A549 treated with RU486 at 1 μM for 4 hours (cell line): ENCODE measurements around the gene DNASE1L1. TPM values are rescaled to one million over a fixed set of nuclear protein-coding genes. Genes with fewer than 3 reads are reported as not detected.

Source experiments
- total RNA-seq: library from RNA; stranded (reverse); fragments of 200-300 nt; extraction: Qiagen RNA extraction; gene quantifications from 5 replicates; pipeline ENCODE4 v1.2.3, GENCODE V29; 2022; ENCODE audit warnings: low read depth

The DNASE1L1 gene
- 20.6 to 30.0 TPM (median 26.9 TPM) in 5 replicates for total RNA-seq

GRCh38 chrX:154409222-154409871 lies at the start of gene DNASE1L1:
Gene DNASE1L1 (minus strand): TSS chrX:154409254. CDS start chrX:154405568, 3,686 bp downstream.

GRCh38 chrX:154458116-154458953 lies 49.3 kb upstream of the DNASE1L1 start, which contains the start of gene PLXNA3:
Gene PLXNA3 (plus strand): TSS chrX:154458281. CDS start chrX:154460184, 1,903 bp downstream.

GRCh38 chrX:154443992-154444754 lies 35.1 kb upstream of the DNASE1L1 start, which contains the start of gene FAM50A:
Gene FAM50A (plus strand): TSS chrX:154444141. CDS start chrX:154444236, 95 bp downstream.

GRCh38 chrX:154436983-154437752 lies 28.1 kb upstream of the DNASE1L1 start, which contains the start of gene GDI1:
Gene GDI1 (plus strand): TSS chrX:154437154. CDS start chrX:154437255, 101 bp downstream.

GRCh38 chrX:154428176-154429171 lies 19.4 kb upstream of the DNASE1L1 start, which contains the start of gene ATP6AP1:
Gene ATP6AP1 (plus strand): TSS chrX:154428677. CDS start chrX:154428693, 16 bp downstream.

GRCh38 chrX:154397888-154398667 lies 11.0 kb downstream of the DNASE1L1 start, which contains the start of gene RPL10:
Gene RPL10 (plus strand): TSS chrX:154398377. CDS start chrX:154398520, 143 bp downstream.

GRCh38 chrX:154378799-154379568 lies 30.1 kb downstream of the DNASE1L1 start, which contains the start of gene EMD:
Gene EMD (plus strand): TSS chrX:154379295. CDS start chrX:154379485, 190 bp downstream.

GRCh38 chrX:154374313-154375155 lies 34.5 kb downstream of the DNASE1L1 start, which contains the start of gene FLNA:
Gene FLNA (minus strand): TSS chrX:154374634. CDS start chrX:154371245, 3,389 bp downstream.

Other genes starting within 250 kb of the DNASE1L1 start
- gene OPN1MW, start 226.7 kb downstream of the DNASE1L1 start, total RNA-seq: not detected in 5 replicates
- gene OPN1MW2, start 189.5 kb downstream of the DNASE1L1 start, total RNA-seq: not detected in 5 replicates
- gene OPN1MW3, start 151.7 kb downstream of the DNASE1L1 start, total RNA-seq: not detected in 5 replicates
- not detected in 5 replicates for gene TEX28, start 114.1 kb downstream of the DNASE1L1 start, total RNA-seq
- gene TKTL1, start 113.5 kb downstream of the DNASE1L1 start, total RNA-seq: not detected in 5 replicates
- 1,374 to 1,670 TPM (median 1,583 TPM) in 5 replicates for gene FLNA, start 34.6 kb downstream of the DNASE1L1 start, total RNA-seq
- gene EMD, start 30.0 kb downstream of the DNASE1L1 start, total RNA-seq: 127 to 170 TPM (median 155 TPM) in 5 replicates
- 5,191 to 5,756 TPM (median 5,342 TPM) in 5 replicates for gene RPL10, start 10.9 kb downstream of the DNASE1L1 start, total RNA-seq
- gene TAFAZZIN, start 2.3 kb upstream of the DNASE1L1 start, total RNA-seq: 29.0 to 38.9 TPM (median 33.3 TPM) in 5 replicates
- gene ATP6AP1, start 19.4 kb upstream of the DNASE1L1 start, total RNA-seq: 72.3 to 108 TPM (median 104 TPM) in 5 replicates
- 88.0 to 102 TPM (median 92.6 TPM) in 5 replicates for gene GDI1, start 27.9 kb upstream of the DNASE1L1 start, total RNA-seq
- gene FAM50A, start 34.9 kb upstream of the DNASE1L1 start, total RNA-seq: 89.4 to 122 TPM (median 110 TPM) in 5 replicates
- 8.6 to 15.9 TPM (median 10.8 TPM) in 5 replicates for gene PLXNA3, start 49.0 kb upstream of the DNASE1L1 start, total RNA-seq
- 48.7 to 73.2 TPM (median 69.0 TPM) in 5 replicates for gene LAGE3, start 70.0 kb upstream of the DNASE1L1 start, total RNA-seq
- gene UBL4A, start 77.4 kb upstream of the DNASE1L1 start, total RNA-seq: 57.8 to 73.0 TPM (median 60.0 TPM) in 5 replicates
- gene SLC10A3, start 81.4 kb upstream of the DNASE1L1 start, total RNA-seq: 31.5 to 42.6 TPM (median 39.9 TPM) in 5 replicates
- gene FAM3A, start 107.0 kb upstream of the DNASE1L1 start, total RNA-seq: 30.7 to 46.1 TPM (median 43.4 TPM) in 5 replicates
- gene G6PD, start 137.6 kb upstream of the DNASE1L1 start, total RNA-seq: 1,384 to 1,559 TPM (median 1,513 TPM) in 5 replicates
- 34.1 to 45.7 TPM (median 42.8 TPM) in 5 replicates for gene IKBKG, start 138.4 kb upstream of the DNASE1L1 start, total RNA-seq
- gene CTAG1A, start 175.9 kb upstream of the DNASE1L1 start, total RNA-seq: not detected in 5 replicates
- gene CTAG1B, start 210.0 kb upstream of the DNASE1L1 start, total RNA-seq: not detected in 5 replicates
- not detected in 5 replicates for gene CTAG2, start 244.3 kb upstream of the DNASE1L1 start, total RNA-seq